Activated CD8-positive, alpha-beta memory T cell treated with anti-CD3 and anti-CD28 coated beads for 36 hours (primary cell): Measurements from ENCODE around the gene SLC9A3. TPM values are rescaled to one million over a fixed set of nuclear protein-coding genes. Genes with fewer than 3 reads are reported as not detected.

Experiments
- CTCF ChIA-PET: fragments of 350-600 bp; sonication (Branson Sonifier 250); formaldehyde crosslinking; loops from one replicate; lab custom pipeline; 2021; ENCODE audit warnings: antibody characterized with exemption; lab: Charles Lee
- POLR2A ChIA-PET: fragments of 350-600 bp; sonication (Branson Sonifier 250); formaldehyde crosslinking; loops from one replicate; lab custom pipeline; 2021; ENCODE audit warnings: antibody characterized with exemption; lab: Charles Lee
- total RNA-seq, 2 experiments: library from RNA; stranded (reverse); gene quantifications; one replicate each; pipeline ENCODE4 v1.2.3, GENCODE V29; 2021

The SLC9A3 gene
- total RNA-seq, 2 experiments from 2014 or later = 2.2 to 2.6 TPM

DNA sequence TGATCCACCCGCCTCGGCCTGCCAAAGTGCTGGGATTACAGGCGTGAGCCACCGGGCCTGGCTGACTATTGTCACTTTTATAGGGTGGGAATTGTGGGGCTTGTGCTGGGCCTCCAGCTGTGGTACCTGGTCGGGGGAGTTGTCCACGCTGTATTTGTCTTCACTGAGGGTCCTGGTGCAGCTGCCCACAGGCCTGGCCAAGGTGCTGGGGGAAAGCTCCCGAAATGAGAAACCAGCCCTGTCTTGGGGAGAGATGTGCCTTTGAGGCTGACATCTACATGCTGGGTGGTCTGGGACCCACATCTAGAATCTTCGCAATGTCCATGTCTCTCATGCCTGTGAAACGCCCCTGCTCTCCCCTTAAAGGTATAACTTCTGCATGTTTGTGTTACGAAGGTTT lies 78.7 kb downstream of the SLC9A3 start:
- POLR2A ChIA-PET = interaction anchor here (1.2 kb wide), 1 partner anchor 26 kb away, joined by 4 read pairs; no protein-coding TSS in a partner anchor
- CTCF ChIA-PET = interaction anchor here (0.6 to 1.8 kb wide), 6 partner anchors 13 to 128 kb away, joined by 3 to 5 read pairs (median 3); no protein-coding TSS in a partner anchor

- ChIA-PET POLR2A (no interaction called here), CTCF (no interaction called here)
Measured at GRCh38 chr5:444226-444625, 80.0 kb downstream of the SLC9A3 start.

DNA sequence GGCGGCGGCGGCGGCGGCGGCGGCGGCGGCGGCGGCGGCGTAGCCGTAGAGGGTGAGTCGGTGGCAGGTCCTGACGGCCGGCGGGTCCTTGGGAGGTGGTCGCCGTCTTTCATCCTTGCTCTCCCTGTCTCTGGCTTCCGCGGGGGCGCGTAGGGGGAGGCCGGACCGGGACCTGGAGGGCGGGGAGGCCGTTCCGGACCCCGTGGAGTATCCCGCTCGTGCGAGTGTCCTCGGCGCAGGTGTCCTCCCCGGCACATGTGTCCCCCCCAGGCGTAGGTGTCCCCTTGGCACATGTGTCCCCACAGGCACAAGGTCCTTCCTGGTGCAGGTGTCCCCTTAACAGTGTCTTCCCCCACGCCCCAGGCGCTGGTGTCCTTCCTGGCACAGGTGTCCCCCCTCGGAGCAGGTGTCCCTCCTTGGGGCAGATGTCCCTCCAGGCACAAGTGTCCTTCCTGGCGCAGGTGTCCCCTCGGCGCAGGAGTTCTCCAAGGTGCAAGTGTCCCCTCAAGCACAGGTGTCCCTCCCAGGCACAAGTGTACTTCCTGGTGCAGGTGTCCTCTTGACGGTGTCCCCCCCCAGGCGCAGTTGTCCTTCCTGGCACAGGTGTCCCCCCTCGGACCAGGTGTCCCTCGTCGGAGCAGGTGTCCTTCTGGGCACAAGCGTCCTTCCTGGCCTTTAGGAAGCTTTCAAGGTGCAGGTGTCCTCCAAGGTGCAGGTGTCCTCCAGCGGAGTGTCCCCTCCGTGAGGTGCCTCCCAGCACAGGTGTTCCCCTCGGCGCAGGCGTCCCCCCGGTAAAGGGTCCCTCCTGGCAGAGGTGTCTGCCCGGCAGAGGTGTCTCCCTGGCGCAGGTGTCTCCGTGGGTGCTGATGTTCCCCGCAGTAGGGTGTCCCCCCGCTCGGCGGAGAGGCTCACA lies 80.8 kb downstream of the SLC9A3 start:
- CTCF ChIA-PET = interaction anchor here (0.6 to 1.0 kb wide), 2 partner anchors 12 to 126 kb away, joined by 3 read pairs; no protein-coding TSS in a partner anchor
- POLR2A ChIA-PET = interaction anchor here (0.7 kb wide), 1 partner anchor 161 kb away, joined by 4 read pairs; no protein-coding TSS in a partner anchor

DNA sequence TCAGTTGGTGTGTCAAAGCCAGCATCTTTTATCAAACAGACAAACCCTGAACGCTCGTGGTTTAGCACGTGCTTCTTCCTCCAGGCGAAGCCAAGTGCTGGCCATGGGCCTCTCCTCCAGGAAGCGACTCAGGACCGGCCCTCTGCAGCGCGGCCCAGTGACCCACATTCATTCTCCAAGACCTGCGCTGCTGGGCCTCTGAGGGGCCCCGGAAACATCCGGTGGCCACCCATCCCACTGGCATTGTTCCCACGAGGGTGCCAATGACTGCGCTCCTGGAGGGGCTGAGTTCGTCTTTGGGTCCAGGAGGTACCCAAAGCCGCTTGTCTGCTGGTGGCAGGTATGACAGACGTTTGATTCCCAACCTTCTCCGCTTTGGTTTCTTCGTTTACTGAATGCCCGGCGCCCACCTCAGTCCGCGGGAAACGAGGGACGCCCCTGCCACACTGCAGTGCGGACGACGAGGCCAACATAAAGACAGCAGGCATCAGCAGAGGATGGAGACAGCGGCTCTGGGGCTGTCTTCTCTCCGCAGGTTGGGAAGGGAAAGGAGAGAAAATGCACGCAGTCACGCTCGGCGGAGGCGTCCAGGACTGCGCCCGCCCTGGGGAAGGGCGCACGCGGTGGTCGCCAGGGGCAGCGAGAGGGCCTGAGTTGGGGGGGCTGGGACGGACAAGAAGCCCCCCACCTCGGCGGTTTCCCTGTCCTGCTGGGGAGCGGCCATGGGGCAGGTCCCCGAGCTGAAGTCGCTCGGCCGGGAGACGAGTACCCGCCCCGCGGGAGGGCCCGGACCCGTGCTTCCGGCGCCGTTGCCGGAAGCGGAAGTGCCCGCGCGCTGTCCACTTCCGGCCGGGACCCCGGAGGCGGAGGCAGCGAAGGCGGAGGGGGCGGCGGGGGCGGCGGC lies 81.7 kb downstream of the SLC9A3 start, which contains the start of gene EXOC3:
Gene EXOC3, plus strand, starts transcription at position 842 of the 904 bp plus-strand sequence. CDS start 3,030 bp downstream, outside the sequence.
- CTCF ChIA-PET = interaction anchor here (0.6 to 1.0 kb wide), 2 partner anchors 11 to 125 kb away, joined by 3 read pairs; no protein-coding TSS in a partner anchor
- POLR2A ChIA-PET = no interaction called here

GRCh38 chr5:441996-442334 lies 82.3 kb downstream of the SLC9A3 start:
- ChIA-PET CTCF (no interaction called here), POLR2A (interaction anchor here (0.7 kb wide), 1 partner anchor 73 kb away, joined by 11 read pairs; no protein-coding TSS in a partner anchor)

DNA sequence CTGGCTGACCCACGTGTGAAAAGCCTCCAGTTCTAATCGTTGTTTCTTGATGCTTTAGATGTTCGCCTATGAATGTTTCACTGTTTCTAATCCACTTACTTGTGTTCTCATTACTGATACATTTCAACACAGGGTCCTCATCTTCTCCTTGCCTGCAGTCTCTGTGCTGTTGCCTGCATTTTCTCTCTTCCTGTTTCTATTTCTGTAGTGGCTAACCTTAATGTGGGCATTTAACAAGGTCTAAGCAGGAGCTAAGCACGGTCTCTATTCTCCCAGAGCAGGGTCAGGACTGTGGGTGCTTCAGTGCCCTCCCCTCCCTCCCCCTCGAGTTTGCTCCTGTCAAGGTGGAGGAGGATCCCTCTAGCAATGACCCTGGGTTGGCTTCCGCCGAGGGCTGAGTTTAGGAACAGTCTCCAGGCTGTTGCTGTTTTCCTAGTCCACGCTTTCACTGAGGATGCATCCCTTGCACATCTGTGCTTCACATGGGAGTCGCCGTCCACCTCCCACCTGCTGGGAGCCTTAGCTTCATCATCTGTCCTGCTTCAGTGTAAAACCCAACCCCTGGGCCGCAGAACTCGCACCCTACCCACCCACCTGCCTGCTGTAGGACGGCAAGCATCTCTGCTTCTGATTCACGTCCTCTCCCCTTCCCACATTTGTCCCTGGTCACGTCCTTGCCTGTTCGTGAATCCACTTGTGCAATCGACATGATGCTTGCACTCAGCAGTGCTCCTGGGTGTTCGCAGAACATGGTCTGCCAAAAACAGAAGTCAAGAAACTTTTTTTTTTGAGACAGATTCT lies 83.6 kb downstream of the SLC9A3 start:
- ChIA-PET CTCF (no interaction called here), POLR2A (no interaction called here)

DNA sequence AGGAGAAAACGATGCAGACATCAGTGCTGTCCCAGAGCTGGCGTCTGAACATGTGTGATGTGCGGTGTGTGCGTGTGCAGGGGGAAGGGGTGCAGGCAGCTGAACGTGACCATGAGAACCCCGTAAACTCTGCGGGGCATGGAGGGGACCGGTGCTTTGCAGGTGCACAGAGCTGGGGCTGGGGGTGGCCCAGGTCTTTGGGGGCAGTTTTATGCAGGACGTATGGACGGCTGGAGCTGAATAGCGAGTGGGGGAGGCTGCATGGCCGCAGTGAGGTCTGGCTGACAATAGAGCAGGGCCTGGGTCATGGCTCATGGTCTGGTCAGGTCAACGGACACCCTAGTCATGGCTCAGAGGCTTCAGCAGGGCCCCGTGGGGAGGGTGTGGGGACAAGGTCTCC lies 84.6 kb downstream of the SLC9A3 start:
- POLR2A ChIA-PET = no interaction called here
- CTCF ChIA-PET = no interaction called here

- ChIA-PET CTCF (no interaction called here), POLR2A (no interaction called here)
Measured at GRCh38 chr5:439181-439580, 85.1 kb downstream of the SLC9A3 start.

- CTCF ChIA-PET = no interaction called here
Measured at GRCh38 chr5:438481-438981, 85.7 kb downstream of the SLC9A3 start.

DNA sequence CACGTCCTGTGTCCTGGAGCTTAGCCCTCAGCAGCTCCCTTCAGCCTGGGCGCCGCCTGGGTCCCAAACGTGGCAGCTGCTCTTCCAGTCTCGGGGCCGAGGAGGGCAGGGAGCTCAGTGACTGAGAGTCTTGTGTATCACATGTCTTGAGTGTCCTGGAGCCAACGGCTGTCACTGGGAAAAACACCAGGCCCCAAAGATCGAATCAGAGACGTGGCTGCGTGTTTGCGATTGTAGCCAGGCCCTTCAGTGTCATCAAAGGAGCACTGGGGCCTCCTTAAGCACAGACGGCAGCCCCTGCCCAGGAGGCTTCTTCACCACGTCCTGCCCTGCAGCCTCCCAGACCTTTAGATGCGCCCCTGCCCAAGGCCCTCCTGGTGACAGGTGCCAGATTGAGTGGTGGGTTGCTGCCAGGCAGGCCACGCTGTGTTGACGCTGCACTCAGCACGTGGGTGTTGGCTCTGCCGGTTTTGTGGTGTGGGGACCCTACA lies 86.9 kb downstream of the SLC9A3 start:
- CTCF ChIA-PET = interaction anchor here (1.2 to 2.0 kb wide), 2 partner anchors 9 kb away, joined by 3 to 8 read pairs; no protein-coding TSS in a partner anchor
- POLR2A ChIA-PET = no interaction called here

More at GRCh38 chr5:438481-438981, 85.7 kb downstream of the SLC9A3 start:
- POLR2A ChIA-PET = no interaction called here

DNA sequence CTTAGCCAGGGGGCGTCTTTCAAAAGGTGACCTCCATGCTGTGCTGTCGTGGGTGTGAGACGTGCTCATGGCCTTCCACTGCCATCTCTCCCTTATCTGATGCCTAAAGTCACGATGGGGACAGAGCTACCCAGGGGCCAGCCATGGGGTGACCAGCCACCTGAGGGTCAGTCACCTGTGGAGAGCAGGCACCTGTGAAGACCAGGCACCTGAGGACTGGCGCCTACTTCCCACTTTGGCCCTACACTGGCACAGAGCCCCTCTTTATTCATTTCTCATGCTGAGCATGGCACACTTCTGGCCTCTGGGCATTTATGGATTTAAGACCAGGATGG lies 87.6 kb downstream of the SLC9A3 start:
- CTCF ChIA-PET = interaction anchor here (1.0 to 2.0 kb wide), 3 partner anchors 8 to 68 kb away, joined by 3 to 8 read pairs (median 3); no protein-coding TSS in a partner anchor
- POLR2A ChIA-PET = no interaction called here

DNA sequence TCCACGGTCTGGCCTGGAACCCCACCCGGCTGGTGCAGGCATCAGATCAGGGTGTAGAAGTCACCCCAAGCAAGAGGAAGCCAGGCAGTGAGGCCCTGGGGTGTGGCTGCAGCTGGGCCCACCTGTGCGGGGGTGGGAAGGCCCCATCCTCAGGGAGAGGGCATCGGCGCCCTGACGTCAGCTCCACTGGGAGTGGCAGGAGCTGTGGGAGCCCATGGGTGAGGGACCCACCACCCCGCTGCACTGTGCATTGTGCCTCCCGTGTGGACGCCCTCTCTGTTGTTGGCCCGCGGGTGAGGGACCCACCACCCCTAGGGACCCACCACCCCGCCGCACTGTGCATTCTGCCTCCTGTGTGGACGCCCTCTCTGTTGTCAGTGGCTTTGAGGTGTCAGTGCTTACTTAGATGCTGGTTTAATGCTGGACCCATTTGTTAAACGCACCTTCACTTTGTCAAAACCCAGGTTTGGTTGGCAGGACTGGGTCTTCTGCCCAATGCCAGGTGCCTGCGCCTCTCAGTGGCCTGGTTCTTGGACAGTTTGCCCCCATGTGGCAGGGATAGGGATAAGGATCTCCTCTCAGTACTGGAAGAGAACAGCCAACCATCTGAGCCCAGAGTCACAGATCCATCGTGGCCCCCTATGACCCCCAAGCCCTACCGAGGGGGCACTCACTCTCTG lies 88.1 kb downstream of the SLC9A3 start:
- ChIA-PET POLR2A (no interaction called here), CTCF (interaction anchor here (1.0 to 2.0 kb wide), 3 partner anchors 8 to 68 kb away, joined by 3 to 8 read pairs (median 3); no protein-coding TSS in a partner anchor)

- POLR2A ChIA-PET = no interaction called here
- CTCF ChIA-PET = no interaction called here
Measured at GRCh38 chr5:435156-435790, 89.0 kb downstream of the SLC9A3 start.

- ChIA-PET POLR2A (no interaction called here), CTCF (interaction anchor here (1.5 kb wide), 1 partner anchor 118 kb away, joined by 4 read pairs; no protein-coding TSS in a partner anchor)
Measured at GRCh38 chr5:434443-435146, 89.7 kb downstream of the SLC9A3 start.

- CTCF ChIA-PET = interaction anchor here (1.5 kb wide), 1 partner anchor 117 kb away, joined by 4 read pairs; no protein-coding TSS in a partner anchor
- POLR2A ChIA-PET = no interaction called here
Measured at GRCh38 chr5:433836-434235, 90.4 kb downstream of the SLC9A3 start.
